Measurements from ENCODE around the gene PHKB.
"Not testable (repeated sequence)": the region's sequence is repeated elsewhere in the genome, so short reads cannot be mapped to it uniquely, and the experiment has no call there.

Gene PHKB

GRCh38 chr16:47625115-47625567 lies 164.0 kb downstream of the PHKB start:
- no peak for DNase-seq (ENCODE audit: low read depth)

DNA sequence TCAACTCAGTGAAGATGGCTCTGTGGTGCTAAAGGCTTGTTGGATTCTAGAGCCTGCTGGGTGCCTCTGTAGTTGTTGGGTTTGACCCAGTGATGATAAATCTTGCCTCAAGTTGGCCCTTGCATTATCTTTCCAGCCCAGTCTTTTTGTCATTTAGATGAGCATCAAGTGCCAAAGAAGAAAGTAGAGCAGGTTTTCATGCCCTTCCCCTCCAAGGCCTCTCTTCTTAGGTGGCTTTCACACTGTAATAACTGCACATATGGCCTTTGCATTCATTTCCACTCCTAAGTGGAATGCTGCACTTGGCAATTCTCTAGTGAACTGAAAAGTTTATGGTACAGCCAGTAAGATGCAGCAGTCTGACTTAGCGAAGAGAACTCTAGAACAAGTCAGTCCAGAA lies 165.1 kb downstream of the PHKB start:
- DNase-seq (ENCODE audit: low read depth), result no peak

- no peak for DNase-seq (ENCODE audit: low read depth)
Observed at GRCh38 chr16:47627085-47627639, 166.0 kb downstream of the PHKB start.

- no peak for DNase-seq (ENCODE audit: low read depth)
Observed at GRCh38 chr16:47627721-47628120, 166.6 kb downstream of the PHKB start.

DNA sequence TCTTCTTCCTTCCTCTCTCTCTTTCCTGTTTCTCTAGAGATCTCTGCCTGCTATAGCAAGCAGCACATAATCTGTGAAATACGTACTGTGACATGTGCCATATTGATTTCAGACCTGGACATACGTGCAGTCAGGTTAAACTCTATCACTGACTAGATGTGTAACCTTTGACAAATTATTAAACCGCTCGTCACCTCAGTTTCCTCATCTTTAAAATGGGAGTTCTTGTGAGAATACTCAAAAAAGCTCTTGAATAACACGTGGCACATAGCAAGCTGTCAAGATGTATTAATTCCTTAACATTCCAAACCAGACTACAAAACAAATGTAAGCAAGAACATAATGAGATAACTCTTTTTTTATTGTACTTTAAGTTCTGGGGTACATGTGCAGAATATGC lies 170.0 kb downstream of the PHKB start:
- no peak for DNase-seq (ENCODE audit: low read depth)

DNA sequence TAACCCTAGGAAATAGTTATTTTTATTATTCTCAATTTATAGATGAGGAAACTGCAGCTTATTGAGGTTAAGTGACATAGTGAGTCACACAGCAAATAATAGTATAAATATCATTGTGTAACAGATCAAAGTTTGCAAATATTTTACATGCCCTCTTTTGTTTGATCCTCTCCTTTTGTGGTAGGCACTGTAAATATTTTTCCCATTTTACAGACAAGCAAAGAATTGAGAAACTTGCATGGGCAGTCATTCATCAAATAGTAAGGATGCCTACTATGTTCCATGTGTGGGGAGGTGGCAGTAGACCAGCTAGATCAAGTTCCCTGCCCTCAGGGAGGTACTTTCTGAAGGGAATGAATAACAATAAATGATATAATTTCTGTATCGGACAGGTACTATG lies 173.0 kb downstream of the PHKB start:
- DNase-seq (ENCODE audit: low read depth), result no peak

- DNase-seq (ENCODE audit: low read depth), result no peak
Observed at GRCh38 chr16:47634727-47635126, 173.6 kb downstream of the PHKB start.

DNA sequence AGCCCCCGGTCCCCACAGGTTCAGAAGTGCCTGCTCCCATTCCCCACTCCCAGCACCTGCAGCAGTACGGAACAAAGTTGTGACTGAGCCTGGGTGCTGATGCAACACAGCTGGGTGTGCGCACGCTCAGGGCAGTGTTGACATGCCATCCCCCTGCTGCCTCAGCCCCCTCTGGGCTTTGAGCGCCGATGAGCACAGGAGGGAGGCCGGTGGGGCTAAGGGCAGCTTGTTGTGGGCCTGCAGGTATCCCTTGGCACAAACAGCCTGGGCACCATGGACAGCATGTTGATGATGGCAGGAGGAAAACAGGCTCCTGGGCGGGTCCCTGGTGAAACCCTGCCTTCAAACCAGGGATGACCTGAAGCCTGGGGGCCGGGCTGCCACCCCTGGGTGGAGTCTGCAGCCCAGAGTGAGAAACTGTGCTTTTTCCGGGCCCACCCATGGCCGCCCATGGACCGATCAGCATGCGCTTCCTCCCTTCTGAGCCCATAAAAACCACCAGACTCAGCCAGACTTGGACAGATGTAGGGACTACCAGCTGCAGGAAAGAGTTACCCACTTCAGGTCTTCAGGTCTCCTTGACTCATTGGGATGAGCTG lies 175.5 kb downstream of the PHKB start:
- DNase-seq (ENCODE audit: low read depth), result no peak

GRCh38 chr16:47638175-47638574 lies 177.0 kb downstream of the PHKB start:
- DNase-seq (ENCODE audit: low read depth), result no peak

- DNase-seq (ENCODE audit: low read depth), result no peak
Observed at GRCh38 chr16:47640661-47641060, 179.5 kb downstream of the PHKB start.

- DNase-seq (ENCODE audit: low read depth), result no peak
Observed at GRCh38 chr16:47643323-47644000, 182.3 kb downstream of the PHKB start.

DNA sequence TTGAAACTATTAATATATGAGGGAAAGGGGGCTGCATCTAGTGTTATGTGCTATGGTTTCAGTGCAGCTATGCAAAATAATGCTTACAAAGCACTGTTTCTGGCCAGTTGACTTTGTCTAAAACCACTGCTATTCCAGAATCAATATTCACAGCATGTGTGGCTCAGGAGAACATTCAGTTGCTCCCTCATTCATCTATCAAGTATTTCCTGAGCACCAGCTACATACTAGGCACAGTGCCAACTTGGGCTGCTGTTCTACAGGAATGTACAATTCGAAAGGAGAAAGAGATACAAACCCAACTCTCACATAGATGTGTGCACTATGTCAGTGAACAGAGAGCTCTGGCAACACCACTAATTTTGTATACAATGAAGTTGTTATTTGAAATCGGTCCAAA lies 183.0 kb downstream of the PHKB start:
- DNase-seq (ENCODE audit: low read depth), result peak; percentile 45

DNA sequence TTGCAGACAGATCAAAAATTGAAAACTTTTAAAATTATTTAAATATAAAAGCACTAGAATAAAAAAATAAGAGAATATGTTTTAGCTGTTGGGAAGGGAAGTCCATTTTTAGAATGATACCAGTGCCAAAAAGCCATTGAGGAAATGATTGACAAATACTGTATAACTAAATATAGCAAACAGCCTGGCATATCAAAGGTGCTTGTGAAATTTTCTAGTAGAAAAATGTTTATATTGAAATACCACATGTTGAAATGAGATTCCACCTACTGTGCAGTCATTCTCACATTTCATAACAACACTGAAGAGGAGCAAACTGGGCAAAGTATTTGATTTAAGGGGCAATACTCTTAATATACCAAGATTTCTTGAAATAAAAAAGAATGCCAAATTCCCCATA lies 183.5 kb downstream of the PHKB start:
- DNase-seq (ENCODE audit: low read depth), result no peak

- no peak for DNase-seq (ENCODE audit: low read depth)
Observed at GRCh38 chr16:47646914-47647313, 185.8 kb downstream of the PHKB start.

DNA sequence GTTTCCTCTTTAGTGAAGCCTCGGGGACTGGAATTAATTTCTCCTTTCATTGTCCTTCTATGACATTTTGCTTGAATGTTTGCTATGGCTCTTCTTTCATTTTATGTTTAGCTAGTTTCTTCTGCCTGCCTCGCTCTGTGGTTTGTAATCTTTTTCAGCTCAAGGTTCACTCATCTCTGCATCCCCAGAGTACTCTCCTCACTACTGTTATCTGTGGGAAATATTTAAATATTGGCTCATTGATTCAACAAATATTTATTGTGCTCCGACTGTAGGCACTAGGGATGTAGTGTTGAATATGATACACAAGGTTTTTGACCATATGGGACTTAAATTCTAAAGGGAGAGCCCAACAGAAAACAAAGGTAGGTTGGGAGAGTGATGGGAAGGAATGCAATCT lies 195.9 kb downstream of the PHKB start:
- no peak for DNase-seq (ENCODE audit: low read depth)

- DNase-seq (ENCODE audit: low read depth), result no peak
Observed at GRCh38 chr16:47657977-47658376, 196.8 kb downstream of the PHKB start.

GRCh38 chr16:47660540-47660939 lies 199.4 kb downstream of the PHKB start:
- no peak for DNase-seq (ENCODE audit: low read depth)

GRCh38 chr16:47664653-47665325 lies 203.7 kb downstream of the PHKB start:
- no peak for DNase-seq (ENCODE audit: low read depth)

DNA sequence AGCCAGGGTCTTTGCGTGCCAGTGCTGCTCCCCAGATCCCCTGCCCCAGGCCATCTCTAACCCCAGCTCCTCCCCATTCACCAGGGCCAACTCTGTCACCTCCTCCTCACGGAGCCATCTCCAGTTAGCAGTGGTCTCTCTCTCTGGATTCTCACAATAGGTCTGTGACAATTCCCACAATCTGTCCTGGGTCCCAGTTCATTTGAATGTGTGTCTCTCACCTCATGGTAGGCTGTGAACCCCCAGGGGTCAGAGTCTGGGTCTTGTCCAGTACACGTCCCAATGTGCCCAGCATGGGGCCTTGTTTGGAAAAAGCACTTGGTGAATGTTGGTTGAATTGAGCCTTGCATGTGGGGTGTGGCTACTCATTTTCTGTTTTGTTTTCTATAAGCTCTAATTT lies 205.3 kb downstream of the PHKB start:
- no peak for DNase-seq (ENCODE audit: low read depth)

DNA sequence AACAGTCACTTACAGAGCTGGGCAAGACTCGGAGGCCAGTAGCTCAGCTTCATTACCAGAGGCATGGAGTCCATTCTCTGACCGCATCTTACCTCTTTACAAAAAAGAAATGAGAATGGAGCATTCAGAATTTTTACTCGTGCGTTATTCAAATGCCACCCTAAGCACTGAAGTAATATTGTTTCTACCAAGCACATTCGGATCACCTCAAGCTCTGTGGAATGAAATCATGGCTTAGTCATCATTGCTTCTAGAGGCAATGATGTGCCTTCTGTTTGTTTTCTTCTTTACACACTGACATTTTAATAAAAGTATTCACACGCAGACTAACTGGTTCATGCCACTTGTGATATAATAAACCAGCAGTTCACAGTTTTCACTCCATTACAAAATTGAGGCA lies 206.8 kb downstream of the PHKB start:
- no peak for DNase-seq (ENCODE audit: low read depth)

GRCh38 chr16:47672475-47672874 lies 211.3 kb downstream of the PHKB start:
- DNase-seq (ENCODE audit: low read depth), result no peak

DNA sequence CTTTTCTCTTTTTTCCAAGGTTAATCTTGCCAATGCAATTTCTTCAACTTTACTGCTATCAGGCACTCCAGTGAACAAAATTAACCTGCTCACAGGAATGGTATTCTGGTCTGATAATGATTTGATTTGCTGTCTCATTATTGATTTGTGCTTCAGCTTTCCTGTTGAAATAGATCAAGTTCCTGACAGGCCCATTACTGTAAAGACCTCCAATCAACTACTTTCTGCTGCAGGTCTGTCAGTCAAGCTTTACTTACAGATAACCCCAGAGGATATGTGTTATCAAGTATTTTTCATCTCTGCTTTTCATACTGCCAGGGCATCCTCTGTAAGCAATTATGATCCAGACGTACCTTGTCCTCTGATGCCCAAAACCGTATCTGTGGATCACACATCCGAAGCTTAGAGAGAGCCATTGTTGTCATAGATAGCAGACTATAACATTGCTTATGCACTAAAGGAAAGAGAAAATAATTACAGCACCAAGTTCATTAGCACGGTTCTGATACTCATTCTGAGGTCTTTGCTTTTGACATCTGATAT lies 215.6 kb downstream of the PHKB start:
- DNase-seq (ENCODE audit: low read depth), result no peak

- DNase-seq (ENCODE audit: low read depth), result not testable (repeated sequence)
Observed at GRCh38 chr16:47681571-47681970, 220.4 kb downstream of the PHKB start.
